BLaER1 treated with 17β-estradiol and CSF1 and Interleukin-3, amounts not matched to agents 10 nM and 100 nM (cell line): Measurements from ENCODE around the gene CTBP2.

ENCODE experiments used
- H3K27ac ChIP-seq, 11 experiments: shearing (Covaris generic); formaldehyde crosslinking; 2 replicates each; pipeline ENCODE4 v1.8.1; 2022
- H3K27me3 ChIP-seq, 11 experiments: shearing (Covaris generic); formaldehyde crosslinking; 2 replicates each; pipeline ENCODE4 v1.8.1; 2022
- H3K36me3 ChIP-seq, 11 experiments: shearing (Covaris generic); formaldehyde crosslinking; 2 replicates each; pipeline ENCODE4 v1.8.1; 2022
- H3K4me1 ChIP-seq, 10 experiments: shearing (Covaris generic); formaldehyde crosslinking; 2 replicates each; pipeline ENCODE4 v1.8.1; 2022
- H3K4me2 ChIP-seq, 11 experiments: shearing (Covaris generic); formaldehyde crosslinking; 2 replicates each; pipeline ENCODE4 v1.8.1; 2022
- H3K4me3 ChIP-seq, 10 experiments: shearing (Covaris generic); formaldehyde crosslinking; 2 replicates each; pipeline ENCODE4 v1.8.1; 2022
- H3K9ac ChIP-seq, 11 experiments: shearing (Covaris generic); formaldehyde crosslinking; 2 replicates each; pipeline ENCODE4 v1.8.1; 2022
- H3K9me3 ChIP-seq, 11 experiments: shearing (Covaris generic); formaldehyde crosslinking; replicated peaks in 1 of 11; 2 replicates each; pipeline ENCODE4 v1.8.1; 2022
- H4K20me1 ChIP-seq, 11 experiments: shearing (Covaris generic); formaldehyde crosslinking; 2 replicates each; pipeline ENCODE4 v1.8.1; 2022
- Cebpa-rat ChIP-seq, 11 experiments: shearing (Covaris generic); IDR thresholded peaks; 2 replicates each; pipeline ENCODE4 v1.8.1; 2022

CTBP2 gene

GRCh38 chr10:125102246-125102645 is 58.1 kb downstream of the CTBP2 start:
- H3K4me3 ChIP-seq, result no peak overlapping the region
- no peaks in the 10 kb centered on the region for H3K27me3 ChIP-seq
- 0 out of 22 replicates have a peak overlapping the region, but pooled peaks of 1 of the 11 experiments have one; percentile 11 for H3K9ac ChIP-seq
- H3K36me3 ChIP-seq, result peaks cover 58 to 95% (median 83%) of the 10 kb centered on the region in 11 experiments
- H3K9me3 ChIP-seq, result no peaks in the 10 kb centered on the region
- H4K20me1 ChIP-seq, result peaks cover 99 to 100% (median 100%) of the 10 kb centered on the region in 11 experiments
- peak overlapping the region in 2 of 11 experiments; percentile 13 to 22; a peak in 3 of 22 replicates for H3K27ac ChIP-seq
- peaks cover 47 to 82% (median 66%) of the 10 kb centered on the region in 10 experiments for H3K4me1 ChIP-seq
- TF ChIP-seq Cebpa-rat (IDR thresholded peaks at IDR 0.05), result peak in 2 of 11 experiments; percentile 9 to 26; a peak in 1 of 22 replicates
- H3K4me2 ChIP-seq, result peak overlapping the region in 9 of 11 experiments; percentile 17 to 64 (median 35); a peak in 14 of 22 replicates

DNA sequence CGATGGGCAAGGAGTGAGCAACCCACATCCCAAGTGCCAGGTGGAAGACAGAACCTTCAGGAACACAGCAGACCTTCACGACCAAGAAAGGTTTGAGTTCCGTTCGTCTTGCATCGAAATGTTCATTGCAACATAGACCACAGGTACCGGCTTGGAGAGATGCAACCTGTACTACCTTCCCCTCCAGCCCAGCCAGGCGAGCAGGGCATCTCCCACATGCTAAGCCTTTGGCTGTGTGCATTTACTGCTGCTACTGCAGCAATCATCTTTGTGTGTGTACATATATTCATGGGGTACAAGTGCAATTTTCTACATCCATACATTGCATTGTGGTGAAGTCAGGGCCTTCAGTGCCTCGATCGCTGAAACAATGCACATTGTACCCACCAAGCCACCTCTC is 58.8 kb downstream of the CTBP2 start:
- peaks cover 45 to 84% (median 68%) of the 10 kb centered on the region in 10 experiments for H3K4me1 ChIP-seq
- H3K4me2 ChIP-seq, result peak overlapping the region in 2 of 11 experiments; percentile 47 to 64; a peak in 3 of 22 replicates
- TF ChIP-seq Cebpa-rat (IDR thresholded peaks at IDR 0.05), result no peak

DNA sequence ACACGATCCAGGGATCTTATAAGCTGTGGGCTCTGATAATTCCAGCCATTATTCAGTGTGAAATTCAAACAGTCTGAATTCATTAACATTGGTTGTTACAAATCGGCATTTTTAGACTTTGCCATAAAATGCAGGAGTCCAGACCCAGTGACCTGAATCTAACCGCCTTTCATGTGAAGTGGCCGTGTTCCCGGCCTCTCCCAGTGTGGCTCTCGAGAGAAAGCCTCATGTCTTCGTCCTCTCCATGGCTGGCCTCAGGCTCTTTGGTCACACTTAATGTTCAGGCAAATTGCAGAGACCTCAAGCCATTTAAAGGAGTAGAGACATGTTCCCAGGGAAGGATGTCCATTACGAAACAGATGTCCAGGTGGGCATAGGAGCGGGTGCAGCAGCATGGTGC is 59.3 kb downstream of the CTBP2 start:
- Histone ChIP-seq H3K36me3 (peaks cover 50 to 89% (median 73%) of the 10 kb centered on the region in 11 experiments), H3K9me3 (no peaks in the 10 kb centered on the region), H3K4me3 (no peak overlapping the region), H3K4me1 (peaks cover 44 to 83% (median 67%) of the 10 kb centered on the region in 10 experiments), H3K4me2 (no peak overlapping the region), H3K27me3 (no peaks in the 10 kb centered on the region), H3K27ac (no peak overlapping the region), H4K20me1 (peaks cover 96 to 100% (median 99%) of the 10 kb centered on the region in 11 experiments), H3K9ac (no peak overlapping the region)
- TF ChIP-seq Cebpa-rat (IDR thresholded peaks at IDR 0.05), result no peak

More for the DNA sequence above, 58.8 kb downstream of the CTBP2 start:
- Histone ChIP-seq H3K4me3 (no peak overlapping the region), H3K27me3 (no peaks in the 10 kb centered on the region), H4K20me1 (peaks cover 97 to 100% (median 99%) of the 10 kb centered on the region in 11 experiments), H3K9me3 (no peaks in the 10 kb centered on the region), H3K9ac (no peak overlapping the region), H3K27ac (no peak overlapping the region), H3K36me3 (peaks cover 52 to 92% (median 78%) of the 10 kb centered on the region in 11 experiments)

DNA sequence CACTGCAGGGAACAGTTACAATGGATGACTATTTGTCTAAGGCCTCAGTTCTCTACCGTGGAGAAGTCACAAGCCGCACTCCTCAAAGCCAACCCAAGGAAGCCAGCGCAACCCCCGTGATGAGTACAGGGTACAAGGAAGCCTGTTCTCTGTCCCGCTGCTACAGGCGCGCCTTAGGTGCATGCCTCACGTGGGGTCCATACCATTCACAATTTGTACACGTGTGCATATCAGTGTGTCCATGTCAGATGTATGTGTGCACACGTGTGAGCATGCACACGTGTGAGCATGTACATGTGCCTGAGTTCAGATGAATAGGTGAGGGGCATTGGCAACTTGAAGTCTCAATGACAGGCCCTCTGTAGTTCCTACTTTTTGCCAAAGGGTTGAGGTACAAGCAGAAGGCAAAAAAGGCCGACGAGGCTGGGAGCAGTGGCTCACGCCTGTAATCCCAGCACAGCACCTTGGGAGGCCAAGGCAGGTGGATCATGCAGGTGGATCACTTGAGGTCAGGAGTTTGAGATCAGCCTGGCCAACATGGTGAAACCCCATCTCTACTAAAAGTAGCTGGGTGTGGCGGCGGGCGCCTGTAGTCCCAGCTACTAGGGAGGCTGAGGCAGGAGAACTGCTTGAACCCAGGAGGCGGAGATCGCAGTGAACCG is 62.8 kb downstream of the CTBP2 start:
- Histone ChIP-seq H3K27ac (no peak overlapping the region), H3K4me1 (peaks cover 28 to 83% (median 63%) of the 10 kb centered on the region in 10 experiments), H4K20me1 (peaks cover 96 to 100% (median 99%) of the 10 kb centered on the region in 11 experiments), H3K36me3 (peaks cover 64 to 92% (median 80%) of the 10 kb centered on the region in 11 experiments), H3K9ac (no peak overlapping the region), H3K4me3 (no peak overlapping the region), H3K4me2 (peak overlapping the region in 3 of 11 experiments; percentile 2 to 20 (median 5); a peak in 1 of 22 replicates), H3K27me3 (no peaks in the 10 kb centered on the region), H3K9me3 (no peaks in the 10 kb centered on the region)
- TF ChIP-seq Cebpa-rat (IDR thresholded peaks at IDR 0.05), result no peak

DNA sequence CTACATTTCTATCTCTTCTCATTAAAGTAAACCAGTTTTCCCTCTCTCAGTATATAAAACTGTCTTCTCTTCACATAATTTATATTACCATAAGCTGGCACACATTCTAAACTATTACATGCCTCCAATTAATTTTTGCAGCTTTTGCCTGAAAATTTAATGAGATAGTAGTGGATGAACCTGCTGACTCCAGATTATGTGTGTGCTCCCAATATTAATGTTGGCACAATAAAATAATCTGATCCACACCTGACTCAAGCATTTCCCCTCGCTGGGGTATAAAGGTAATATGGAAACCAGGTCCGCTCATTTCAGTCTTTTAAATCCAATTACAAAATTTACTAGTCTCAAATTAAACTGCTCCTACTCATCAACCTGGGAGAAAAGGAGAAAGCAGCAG is 63.4 kb downstream of the CTBP2 start:
- Histone ChIP-seq H3K4me2 (0 out of 22 replicates have a peak overlapping the region, but pooled peaks of 2 of the 11 experiments have one; percentile 2 to 5), H4K20me1 (peaks cover 96 to 100% (median 99%) of the 10 kb centered on the region in 11 experiments), H3K9ac (no peak overlapping the region), H3K36me3 (peaks cover 61 to 92% (median 80%) of the 10 kb centered on the region in 11 experiments), H3K9me3 (no peaks in the 10 kb centered on the region), H3K27ac (no peak overlapping the region), H3K27me3 (no peaks in the 10 kb centered on the region), H3K4me1 (peaks cover 23 to 82% (median 60%) of the 10 kb centered on the region in 10 experiments; a peak in 19 of 20 replicates), H3K4me3 (no peak overlapping the region)
- TF ChIP-seq Cebpa-rat (IDR thresholded peaks at IDR 0.05), result no peak

- H3K27ac ChIP-seq, result no peak overlapping the region; a peak in 1 of 22 replicates
- no peak overlapping the region for H3K9ac ChIP-seq
- H3K4me3 ChIP-seq, result no peak overlapping the region
- peak overlapping the region in 4 of 11 experiments; percentile 2 to 16 (median 6); a peak in 3 of 22 replicates for H3K4me2 ChIP-seq
- no peaks in the 10 kb centered on the region for H3K9me3 ChIP-seq
- TF ChIP-seq Cebpa-rat (IDR thresholded peaks at IDR 0.05), result no peak
- no peaks in the 10 kb centered on the region for H3K27me3 ChIP-seq
- peaks cover 96 to 100% (median 99%) of the 10 kb centered on the region in 11 experiments for H4K20me1 ChIP-seq
- peaks cover 55 to 92% (median 76%) of the 10 kb centered on the region in 11 experiments for H3K36me3 ChIP-seq
- H3K4me1 ChIP-seq, result peaks cover 23 to 78% (median 55%) of the 10 kb centered on the region in 10 experiments; a peak in 18 of 20 replicates
These were observed 64.0 kb downstream of the CTBP2 start for GRCh38 chr10:125096371-125096770.

- H3K9ac ChIP-seq, result 0 out of 22 replicates have a peak overlapping the region, but pooled peaks of 1 of the 11 experiments have one; percentile 15
- peak overlapping the region in 5 of 11 experiments; percentile 2 to 35 (median 8); a peak in 4 of 22 replicates for H3K4me2 ChIP-seq
- TF ChIP-seq Cebpa-rat (IDR thresholded peaks at IDR 0.05), result no peak
- peaks cover 23 to 74% (median 54%) of the 10 kb centered on the region in 10 experiments; a peak in 18 of 20 replicates for H3K4me1 ChIP-seq
- peaks cover 57 to 94% (median 76%) of the 10 kb centered on the region in 11 experiments for H3K36me3 ChIP-seq
- H4K20me1 ChIP-seq, result peaks cover 97 to 100% (median 99%) of the 10 kb centered on the region in 11 experiments
- H3K4me3 ChIP-seq, result no peak overlapping the region
- peak overlapping the region in 3 of 11 experiments; percentile 6 to 27 (median 19); a peak in 4 of 22 replicates for H3K27ac ChIP-seq
- no peaks in the 10 kb centered on the region for H3K9me3 ChIP-seq
- no peaks in the 10 kb centered on the region for H3K27me3 ChIP-seq
These were observed 64.6 kb downstream of the CTBP2 start for GRCh38 chr10:125095776-125096175.

GRCh38 chr10:125095228-125095627 is 65.1 kb downstream of the CTBP2 start:
- peak overlapping the region in 6 of 11 experiments; percentile 4 to 38 (median 17); a peak in 7 of 22 replicates for H3K4me2 ChIP-seq
- peak overlapping the region in 3 of 11 experiments; percentile 11 to 27 (median 19); a peak in 4 of 22 replicates for H3K27ac ChIP-seq
- peak overlapping the region in 1 of 11 experiments; percentile 15; a peak in 1 of 22 replicates for H3K9ac ChIP-seq
- no peaks in the 10 kb centered on the region for H3K9me3 ChIP-seq
- peaks cover 97 to 100% (median 99%) of the 10 kb centered on the region in 11 experiments for H4K20me1 ChIP-seq
- no peak overlapping the region for H3K4me3 ChIP-seq
- H3K36me3 ChIP-seq, result peaks cover 62 to 95% (median 77%) of the 10 kb centered on the region in 11 experiments
- no peaks in the 10 kb centered on the region for H3K27me3 ChIP-seq
- no peak for TF ChIP-seq Cebpa-rat (IDR thresholded peaks at IDR 0.05)
- H3K4me1 ChIP-seq, result peaks cover 23 to 74% (median 54%) of the 10 kb centered on the region in 10 experiments; a peak in 18 of 20 replicates

GRCh38 chr10:125094806-125095205 is 65.6 kb downstream of the CTBP2 start:
- no peaks in the 10 kb centered on the region for H3K27me3 ChIP-seq
- H4K20me1 ChIP-seq, result peaks cover 97 to 100% (median 99%) of the 10 kb centered on the region in 11 experiments
- H3K4me1 ChIP-seq, result peaks cover 23 to 74% (median 54%) of the 10 kb centered on the region in 10 experiments; a peak in 18 of 20 replicates
- H3K4me3 ChIP-seq, result no peak overlapping the region
- H3K9me3 ChIP-seq, result no peaks in the 10 kb centered on the region
- no peak overlapping the region for H3K27ac ChIP-seq
- no peak for TF ChIP-seq Cebpa-rat (IDR thresholded peaks at IDR 0.05)
- H3K36me3 ChIP-seq, result peaks cover 65 to 95% (median 77%) of the 10 kb centered on the region in 11 experiments
- H3K4me2 ChIP-seq, result peak overlapping the region in 5 of 11 experiments; percentile 8 to 38 (median 26); a peak in 5 of 22 replicates
- no peak overlapping the region for H3K9ac ChIP-seq
